Osteocyte (in vitro differentiated cells): ENCODE data around the gene TARBP2. TPM values are rescaled to one million over a fixed set of nuclear protein-coding genes. Genes with fewer than 3 reads are reported as not detected.

Experiments
- DNase-seq: peaks from one replicate; pipeline ENCODE4 v3.0.0; 2021; ENCODE audit warnings: mixed read lengths; ENCODE audit not compliant: unreplicated experiment; ENCODE audit errors: extremely low spot score
- H3K27ac Mint-ChIP-seq: one replicate; pipeline ENCODE4 v1.8.0; 2021; ENCODE audit warnings: mild to moderate bottlenecking, mixed read lengths; ENCODE audit not compliant: unreplicated experiment
- H3K27me3 Mint-ChIP-seq: one replicate; pipeline ENCODE4 v1.8.0; 2021; ENCODE audit warnings: mixed read lengths; ENCODE audit not compliant: unreplicated experiment
- H3K36me3 Mint-ChIP-seq: one replicate; pipeline ENCODE4 v1.8.0; 2021; ENCODE audit warnings: mixed read lengths; ENCODE audit not compliant: unreplicated experiment
- H3K4me1 Mint-ChIP-seq: one replicate; pipeline ENCODE4 v1.8.0; 2021; ENCODE audit warnings: mixed read lengths; ENCODE audit not compliant: unreplicated experiment
- H3K4me3 Mint-ChIP-seq: one replicate; pipeline ENCODE4 v1.8.0; 2021; ENCODE audit warnings: mild to moderate bottlenecking, moderate library complexity, mixed read lengths; ENCODE audit not compliant: unreplicated experiment
- H3K9me3 Mint-ChIP-seq: one replicate; pipeline ENCODE4 v1.8.0; 2021; ENCODE audit warnings: mixed read lengths; ENCODE audit not compliant: unreplicated experiment
- CTCF ChIP-seq: fragments of 200-600 bp; sonication (generic); IDR thresholded peaks from 2 replicates; pipeline ENCODE4 v1.5.0; 2021; ENCODE audit warnings: antibody characterized with exemption, mild to moderate bottlenecking, moderate library complexity
- total RNA-seq: library from RNA; stranded (reverse); gene quantifications from 2 replicates; pipeline ENCODE4 v1.2.1, GENCODE V29; 2021

Gene TARBP2
- total RNA-seq, 1 donor from 2014 or later: 33.9 TPM

- no peak for TF ChIP-seq CTCF
- Mint-ChIP-seq H3K27ac (no peak overlapping the region), H3K9me3 (no peaks in the 10 kb centered on the region), H3K36me3 (peaks cover 18% of the 10 kb centered on the region), H3K27me3 (no peaks in the 10 kb centered on the region), H3K4me3 (no peak overlapping the region), H3K4me1 (peaks cover 3% of the 10 kb centered on the region)
- DNase-seq: no peak
Measured at GRCh38 chr12:53484686-53485575, 16.2 kb upstream of the TARBP2 start.

- Mint-ChIP-seq H3K4me3 (no peak overlapping the region), H3K27me3 (no peaks in the 10 kb centered on the region), H3K36me3 (peaks cover 18% of the 10 kb centered on the region), H3K4me1 (peaks cover 3% of the 10 kb centered on the region), H3K27ac (no peak overlapping the region), H3K9me3 (no peaks in the 10 kb centered on the region)
- DNase-seq: no peak
- TF ChIP-seq CTCF: no peak
Measured at GRCh38 chr12:53485955-53486735, 14.9 kb upstream of the TARBP2 start.

GRCh38 chr12:53486736-53487487 lies 14.2 kb upstream of the TARBP2 start:
- H3K4me3 Mint-ChIP-seq: no peak overlapping the region
- H3K9me3 Mint-ChIP-seq: no peaks in the 10 kb centered on the region
- no peaks in the 10 kb centered on the region for H3K27me3 Mint-ChIP-seq
- no peak for TF ChIP-seq CTCF
- no peak for DNase-seq
- H3K27ac Mint-ChIP-seq: no peak overlapping the region
- H3K4me1 Mint-ChIP-seq: peaks cover 4% of the 10 kb centered on the region
- peaks cover 15% of the 10 kb centered on the region for H3K36me3 Mint-ChIP-seq

- Mint-ChIP-seq H3K4me3 (no peak overlapping the region), H3K4me1 (peaks cover 21% of the 10 kb centered on the region), H3K9me3 (no peaks in the 10 kb centered on the region)
Measured at GRCh38 chr12:53489242-53489864, 11.7 kb upstream of the TARBP2 start.

More at GRCh38 chr12:53489242-53489864, 11.7 kb upstream of the TARBP2 start:
- Mint-ChIP-seq H3K27ac (no peak overlapping the region), H3K27me3 (no peaks in the 10 kb centered on the region), H3K36me3 (peaks cover 6% of the 10 kb centered on the region)
- DNase-seq: no peak
- no peak for TF ChIP-seq CTCF
